Superior temporal gyrus (tissue), 1 donor: Measurements from ENCODE around the gene TTC3.
"Not testable (repeated sequence)": the region's sequence is repeated elsewhere in the genome, so short reads cannot be mapped to it uniquely, and the experiment has no call there.

Source experiments
- DNase-seq: peaks from one replicate; pipeline ENCODE4 v3.0.0-alpha.2; 2016; ENCODE audit errors: extremely low spot score

TTC3 gene, protein sequence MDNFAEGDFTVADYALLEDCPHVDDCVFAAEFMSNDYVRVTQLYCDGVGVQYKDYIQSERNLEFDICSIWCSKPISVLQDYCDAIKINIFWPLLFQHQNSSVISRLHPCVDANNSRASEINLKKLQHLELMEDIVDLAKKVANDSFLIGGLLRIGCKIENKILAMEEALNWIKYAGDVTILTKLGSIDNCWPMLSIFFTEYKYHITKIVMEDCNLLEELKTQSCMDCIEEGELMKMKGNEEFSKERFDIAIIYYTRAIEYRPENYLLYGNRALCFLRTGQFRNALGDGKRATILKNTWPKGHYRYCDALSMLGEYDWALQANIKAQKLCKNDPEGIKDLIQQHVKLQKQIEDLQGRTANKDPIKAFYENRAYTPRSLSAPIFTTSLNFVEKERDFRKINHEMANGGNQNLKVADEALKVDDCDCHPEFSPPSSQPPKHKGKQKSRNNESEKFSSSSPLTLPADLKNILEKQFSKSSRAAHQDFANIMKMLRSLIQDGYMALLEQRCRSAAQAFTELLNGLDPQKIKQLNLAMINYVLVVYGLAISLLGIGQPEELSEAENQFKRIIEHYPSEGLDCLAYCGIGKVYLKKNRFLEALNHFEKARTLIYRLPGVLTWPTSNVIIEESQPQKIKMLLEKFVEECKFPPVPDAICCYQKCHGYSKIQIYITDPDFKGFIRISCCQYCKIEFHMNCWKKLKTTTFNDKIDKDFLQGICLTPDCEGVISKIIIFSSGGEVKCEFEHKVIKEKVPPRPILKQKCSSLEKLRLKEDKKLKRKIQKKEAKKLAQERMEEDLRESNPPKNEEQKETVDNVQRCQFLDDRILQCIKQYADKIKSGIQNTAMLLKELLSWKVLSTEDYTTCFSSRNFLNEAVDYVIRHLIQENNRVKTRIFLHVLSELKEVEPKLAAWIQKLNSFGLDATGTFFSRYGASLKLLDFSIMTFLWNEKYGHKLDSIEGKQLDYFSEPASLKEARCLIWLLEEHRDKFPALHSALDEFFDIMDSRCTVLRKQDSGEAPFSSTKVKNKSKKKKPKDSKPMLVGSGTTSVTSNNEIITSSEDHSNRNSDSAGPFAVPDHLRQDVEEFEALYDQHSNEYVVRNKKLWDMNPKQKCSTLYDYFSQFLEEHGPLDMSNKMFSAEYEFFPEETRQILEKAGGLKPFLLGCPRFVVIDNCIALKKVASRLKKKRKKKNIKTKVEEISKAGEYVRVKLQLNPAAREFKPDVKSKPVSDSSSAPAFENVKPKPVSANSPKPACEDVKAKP (N-terminal part only)

DNA sequence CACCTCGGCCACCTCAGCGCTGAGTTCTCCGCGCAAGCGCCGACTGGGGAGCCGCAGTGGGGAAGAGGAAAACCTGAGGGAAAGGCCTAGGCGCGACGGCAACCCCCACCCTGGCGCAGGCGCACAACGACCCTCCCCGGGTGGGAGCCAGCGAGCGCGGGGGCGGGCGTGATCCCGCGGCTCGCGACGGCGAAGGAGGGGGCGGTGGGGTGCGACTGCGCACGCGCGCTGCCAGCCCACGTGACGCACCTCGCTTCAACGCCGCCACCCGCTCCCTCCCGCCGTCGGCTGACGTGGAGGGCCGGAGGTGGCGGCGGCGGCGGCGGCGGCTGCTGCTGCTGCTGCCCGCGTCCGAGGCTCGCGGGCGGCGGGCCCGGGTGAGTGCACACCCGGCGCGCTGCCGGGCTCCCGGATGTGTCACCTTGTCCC, at the start of gene TTC3, which contains the start of gene PIGP:
Gene TTC3, plus strand, starts transcription at position 267 of the 429 bp plus-strand sequence. CDS start 14,004 bp downstream, outside the sequence.
Gene PIGP, minus strand, starts transcription at position 84 of the 429 bp plus-strand sequence. CDS start 556 bp downstream, outside the sequence.
- peak; percentile 94 for DNase-seq

DNA sequence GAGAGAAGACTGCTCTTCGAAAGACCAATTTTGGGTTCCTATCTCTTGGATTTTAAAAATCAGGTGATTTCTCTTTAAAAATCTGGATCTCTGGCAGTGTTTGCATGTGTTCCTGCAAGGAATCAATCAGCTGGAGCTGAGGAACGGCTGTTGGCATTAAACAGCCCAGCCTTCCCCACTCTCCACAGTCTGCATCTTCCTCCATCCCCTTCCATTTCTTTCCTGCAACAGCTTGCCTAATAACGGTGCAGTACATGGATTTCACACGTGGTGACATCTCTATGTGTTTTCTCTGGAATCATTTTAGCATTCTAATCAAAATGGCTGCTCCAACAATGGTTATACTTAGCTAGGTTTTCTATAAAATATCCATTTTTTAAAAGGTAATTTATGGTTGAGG, 46.6 kb upstream of the TTC3 start:
- no peak for DNase-seq

DNA sequence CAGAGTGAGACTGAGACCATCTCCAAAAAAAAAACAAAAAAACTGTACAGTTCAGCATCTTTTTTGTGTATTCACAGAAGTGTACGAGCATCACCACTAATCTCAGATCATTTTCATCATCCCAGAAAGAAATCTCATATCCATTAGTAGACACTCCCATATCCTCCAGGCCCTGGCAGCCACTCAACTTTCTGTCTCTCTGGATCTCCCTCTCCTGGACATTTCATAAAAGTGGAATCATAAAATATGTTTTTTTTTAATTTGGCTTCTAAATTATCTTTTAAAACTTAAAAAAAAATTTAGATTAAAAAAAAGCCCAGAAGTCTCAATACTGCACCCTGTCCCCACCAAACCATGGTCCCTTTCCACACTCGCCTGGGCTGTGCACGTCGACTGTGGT, 44.5 kb upstream of the TTC3 start:
- DNase-seq = no peak

DNA sequence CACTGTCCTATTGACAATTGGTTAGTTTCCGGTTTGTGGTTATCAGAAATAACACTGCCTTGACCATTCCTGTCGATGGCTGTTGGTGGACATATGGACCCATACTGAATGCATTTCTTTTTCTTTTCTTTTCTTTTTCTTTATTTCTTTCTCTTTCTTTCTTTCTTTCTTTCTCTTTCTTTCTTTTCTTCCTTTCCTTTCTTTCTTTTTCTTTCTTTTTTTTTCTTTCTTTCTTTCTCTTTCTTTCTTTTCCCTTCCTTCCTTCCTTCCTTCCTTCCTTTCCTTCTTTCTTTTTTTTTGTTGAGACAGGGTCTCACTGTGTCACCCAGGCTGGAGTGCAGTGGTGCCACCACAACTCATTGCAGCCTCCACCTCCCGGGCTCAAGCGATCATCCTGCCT, 42.2 kb upstream of the TTC3 start:
- no peak for DNase-seq

DNA sequence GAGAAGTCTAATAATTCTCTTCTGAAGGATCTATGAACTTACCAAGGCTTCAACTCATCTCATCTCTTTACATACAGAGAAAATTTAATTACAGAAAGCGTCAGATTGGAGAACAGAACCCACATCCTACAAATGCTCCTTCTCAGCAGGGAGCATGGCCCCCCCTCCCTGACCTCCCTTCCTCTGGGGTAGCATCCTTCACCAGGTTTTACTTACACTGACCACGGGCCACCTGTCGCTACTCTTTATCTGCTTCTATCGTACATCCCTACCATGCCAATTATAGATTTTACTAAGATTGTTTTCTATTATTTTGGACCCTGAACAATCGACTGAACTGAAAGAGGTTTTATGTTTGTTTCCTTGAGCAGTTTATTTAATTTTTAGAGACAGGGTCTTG, 40.8 kb upstream of the TTC3 start:
- no peak for DNase-seq

DNA sequence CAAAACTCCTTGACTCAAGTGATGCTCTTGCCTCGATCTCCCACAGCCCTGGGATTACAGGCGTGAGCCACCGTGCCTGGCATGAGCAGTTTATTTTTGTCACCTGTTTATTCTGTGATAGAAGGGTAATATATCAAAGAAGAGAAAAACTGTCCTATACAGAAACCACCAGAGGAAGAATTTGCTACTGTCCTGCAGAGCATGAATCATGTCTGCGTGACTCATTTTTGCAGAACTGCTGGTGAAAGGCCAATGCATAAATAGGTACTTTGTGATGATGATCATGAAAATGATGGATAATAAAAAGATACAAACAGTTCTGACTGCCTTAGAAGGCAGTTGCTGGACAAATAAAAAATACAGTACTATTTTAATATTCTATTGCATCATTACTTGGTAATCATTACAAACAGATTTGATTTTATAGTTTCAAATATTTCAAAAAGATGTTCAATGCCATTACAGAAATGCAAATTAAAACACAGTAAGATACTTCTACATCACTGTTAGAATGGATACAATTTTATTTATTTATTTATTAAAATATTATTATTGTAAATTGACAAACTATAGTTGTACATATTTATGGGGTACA, 40.1 kb upstream of the TTC3 start:
- DNase-seq = peak; percentile 50

DNA sequence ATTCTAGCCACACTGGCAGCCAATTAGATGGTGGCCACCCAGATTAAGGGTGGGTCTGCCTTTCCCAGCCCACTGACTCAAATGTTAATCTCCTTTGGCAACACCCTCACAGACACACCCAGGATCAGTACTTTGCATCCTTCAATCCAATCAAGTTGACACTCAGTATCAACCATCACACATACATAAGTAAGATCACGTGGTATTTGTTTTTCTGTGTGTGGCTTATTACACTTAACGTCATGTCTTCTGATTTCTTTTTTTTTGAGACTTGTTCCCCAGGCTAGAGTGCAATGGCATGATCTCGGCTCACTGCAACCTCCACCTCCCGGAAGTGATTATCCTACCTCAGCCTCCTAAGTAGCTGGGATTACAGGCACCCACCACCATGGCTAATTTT, 38.7 kb upstream of the TTC3 start:
- DNase-seq = not testable (repeated sequence)

DNA sequence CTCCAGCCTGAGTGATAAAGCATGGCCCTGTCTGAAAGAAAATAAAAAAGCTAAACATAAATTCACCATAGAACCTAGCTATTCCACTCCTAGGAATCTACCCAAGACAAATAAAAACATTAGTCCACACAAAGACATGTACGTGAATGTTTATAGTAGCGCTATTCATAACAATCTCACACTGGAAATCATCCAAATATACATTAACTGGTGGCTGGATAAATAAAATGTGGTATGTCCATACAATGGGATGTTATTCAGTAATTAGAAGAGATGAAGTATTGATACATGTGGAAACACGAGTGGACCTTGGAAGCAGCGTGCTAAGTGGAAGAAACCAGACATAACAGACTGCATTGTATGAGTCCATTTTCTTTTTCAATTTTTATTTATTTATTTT, 36.9 kb upstream of the TTC3 start:
- DNase-seq = no peak

DNA sequence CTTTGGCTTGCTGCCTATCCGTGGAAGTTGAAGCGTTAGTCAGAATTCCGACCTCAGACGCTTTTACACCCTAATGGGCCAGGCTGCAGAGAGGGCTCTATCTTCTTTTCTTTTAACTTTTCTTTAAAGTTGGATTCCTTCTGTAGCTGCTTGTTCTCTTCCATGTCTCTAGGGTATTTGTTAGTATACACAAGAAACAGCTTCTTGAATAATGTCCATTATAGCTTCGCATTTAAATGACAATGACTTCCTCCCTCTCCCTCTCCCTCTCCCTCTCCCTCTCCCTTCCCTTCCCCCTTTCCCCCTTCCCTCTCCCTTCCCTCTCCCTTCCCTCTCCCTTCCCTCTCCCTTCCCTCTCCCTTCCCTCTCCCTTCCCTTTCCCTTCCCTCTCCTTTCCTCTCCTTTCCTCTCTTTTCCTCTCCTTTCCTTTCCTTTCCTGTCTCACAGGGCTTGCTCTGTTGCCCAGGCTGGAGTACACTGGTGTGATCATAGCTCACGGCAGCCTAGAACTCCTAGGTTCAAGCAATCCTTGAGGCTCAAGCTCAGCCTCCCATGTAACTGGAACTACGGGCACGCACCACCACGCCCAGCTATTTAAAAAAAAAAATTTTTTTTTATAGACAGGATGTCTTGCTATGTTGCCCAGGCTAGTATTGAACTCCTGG, 33.5 kb upstream of the TTC3 start:
- no peak for DNase-seq

DNA sequence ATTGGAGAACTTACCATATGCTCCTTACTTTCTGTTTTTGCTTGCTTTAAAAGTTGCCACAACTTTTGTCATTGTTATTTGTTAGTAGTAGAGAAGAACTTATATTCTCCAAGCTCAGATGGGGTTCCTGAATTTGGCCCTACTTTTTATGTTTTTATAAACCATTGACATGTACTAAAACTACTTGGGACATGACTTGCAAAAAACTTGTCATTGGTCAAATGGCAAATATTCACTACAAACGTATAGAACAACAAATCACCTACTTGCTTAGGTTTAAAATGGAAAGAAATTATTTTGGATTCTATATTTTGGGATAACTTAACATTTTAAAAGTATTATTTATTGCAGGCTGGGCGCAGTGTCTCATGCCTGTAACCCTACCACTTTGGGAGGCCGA, 32.8 kb upstream of the TTC3 start:
- DNase-seq = no peak

DNA sequence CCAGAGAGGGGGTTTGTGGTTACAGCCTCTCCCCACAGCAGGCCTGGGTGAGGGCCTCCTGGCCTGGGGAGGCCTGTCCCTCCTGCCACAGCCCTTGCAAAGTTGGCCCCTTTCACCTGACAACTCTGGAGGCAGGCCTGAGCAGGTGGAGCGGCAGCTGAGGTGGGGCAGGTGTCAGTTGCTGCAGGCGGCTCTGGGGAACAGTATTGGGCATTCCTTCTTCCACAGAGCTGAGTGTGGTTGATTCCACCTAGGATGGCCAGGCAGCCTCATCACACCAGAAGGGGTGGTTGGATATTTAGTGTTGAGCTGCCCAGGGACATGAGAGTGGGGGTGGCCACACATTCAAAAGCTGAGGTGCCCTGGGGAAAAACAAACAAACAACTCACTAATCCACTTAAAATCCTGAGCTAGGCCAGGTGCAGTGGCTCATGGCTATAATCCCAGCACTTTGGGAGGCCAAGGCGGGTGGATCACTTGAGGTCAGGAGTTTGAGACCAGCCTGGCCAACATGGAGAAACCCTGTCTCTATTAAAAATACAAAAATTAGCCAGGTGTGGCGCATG, 31.3 kb upstream of the TTC3 start:
- DNase-seq = no peak

DNA sequence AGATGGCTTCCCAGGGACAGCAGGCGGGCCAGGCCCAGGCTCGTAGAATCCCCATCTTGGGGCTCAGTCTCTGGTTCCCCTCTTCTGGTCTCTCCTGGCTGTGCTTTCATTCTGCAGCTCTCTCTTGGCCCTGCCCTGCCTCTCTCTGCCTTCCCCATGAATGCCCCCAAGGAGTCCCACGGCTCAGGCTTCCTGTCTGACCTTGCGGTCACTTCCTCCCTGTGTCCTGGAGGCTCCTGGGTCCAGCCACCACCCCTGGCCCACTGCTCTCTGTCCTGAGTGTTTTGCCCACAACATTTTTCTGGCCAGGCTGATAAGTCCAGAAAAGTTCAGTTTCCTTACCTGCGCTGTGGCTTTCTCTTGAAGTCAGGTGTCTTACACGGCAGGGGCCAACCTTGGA, 29.2 kb upstream of the TTC3 start:
- no peak for DNase-seq

DNA sequence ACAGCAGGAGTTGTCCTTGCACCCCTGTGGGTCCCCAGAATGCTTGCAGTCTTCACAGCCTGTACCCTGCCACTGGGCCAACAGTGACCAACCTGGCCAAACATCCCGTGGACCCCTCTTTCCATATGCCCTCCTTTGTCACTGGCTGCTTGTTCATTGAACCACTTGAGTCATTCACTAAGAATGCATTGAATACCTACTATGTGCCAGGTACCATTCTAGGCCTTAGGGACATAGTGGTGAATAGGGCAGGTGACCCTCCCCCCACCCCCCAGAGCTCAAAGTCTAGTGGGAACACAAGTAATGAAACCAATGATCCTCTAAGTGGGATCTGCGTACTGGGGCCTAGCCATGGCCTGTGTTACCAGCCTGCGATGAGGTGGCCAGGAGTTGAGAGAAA, 28.4 kb upstream of the TTC3 start:
- no peak for DNase-seq

DNA sequence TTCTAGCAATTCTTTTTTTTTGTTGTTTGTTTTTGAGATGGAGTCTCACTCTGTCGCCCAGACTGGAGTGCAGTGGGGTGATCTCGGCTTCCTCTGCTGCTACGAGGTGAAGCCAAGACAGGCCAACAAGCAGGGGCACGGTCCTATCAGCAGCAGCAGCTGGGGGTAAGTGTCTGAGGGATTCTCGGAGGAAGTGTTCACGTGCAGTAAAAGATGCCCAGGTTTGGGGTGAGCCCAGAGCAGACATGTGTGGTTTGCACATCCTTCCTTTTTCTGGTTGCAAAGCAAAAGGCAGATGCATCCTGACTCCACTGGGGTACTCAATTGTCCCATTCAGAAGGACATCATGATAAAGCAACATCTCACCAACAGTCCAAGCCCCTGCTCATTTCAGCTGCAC, 27.9 kb upstream of the TTC3 start:
- DNase-seq = no peak

DNA sequence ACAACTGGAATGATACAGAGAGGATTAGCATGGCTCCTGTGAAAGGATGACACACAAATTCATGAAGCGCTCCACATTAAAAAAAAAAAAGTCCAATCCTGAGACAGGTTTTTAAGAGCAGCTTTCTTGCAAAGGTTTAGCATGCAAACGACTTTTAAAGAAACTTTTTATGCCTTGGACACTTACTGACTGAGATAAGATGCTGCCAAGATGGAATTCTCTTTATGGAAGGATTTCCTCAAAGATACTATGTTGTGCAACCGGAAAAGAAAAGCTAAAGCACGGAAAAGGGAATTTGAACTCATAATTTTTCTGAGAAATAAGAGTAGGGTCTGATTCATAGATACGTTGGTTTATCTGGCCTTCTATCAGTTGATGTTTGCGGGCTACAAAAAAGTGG, 27.5 kb upstream of the TTC3 start:
- no peak for DNase-seq

DNA sequence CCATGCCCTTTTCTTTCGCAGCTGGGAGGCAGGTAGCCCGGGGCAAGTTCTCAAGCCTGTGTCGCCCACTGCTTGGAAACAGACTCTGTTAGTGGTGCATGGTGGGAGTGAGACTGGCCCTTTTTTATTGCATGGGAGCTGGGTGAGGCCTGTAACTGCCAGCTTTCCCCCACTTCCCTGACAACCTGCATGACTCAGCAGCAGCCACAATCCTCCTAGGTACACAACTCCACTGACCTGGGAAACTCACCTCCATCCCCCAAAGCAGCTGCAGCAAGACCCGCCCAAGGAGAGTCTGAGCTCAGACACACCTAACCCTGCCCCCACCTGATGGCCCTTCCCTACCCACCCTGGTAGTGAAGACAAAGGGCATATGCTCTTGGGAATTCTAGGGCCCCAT, 26.0 kb upstream of the TTC3 start:
- no peak for DNase-seq

DNA sequence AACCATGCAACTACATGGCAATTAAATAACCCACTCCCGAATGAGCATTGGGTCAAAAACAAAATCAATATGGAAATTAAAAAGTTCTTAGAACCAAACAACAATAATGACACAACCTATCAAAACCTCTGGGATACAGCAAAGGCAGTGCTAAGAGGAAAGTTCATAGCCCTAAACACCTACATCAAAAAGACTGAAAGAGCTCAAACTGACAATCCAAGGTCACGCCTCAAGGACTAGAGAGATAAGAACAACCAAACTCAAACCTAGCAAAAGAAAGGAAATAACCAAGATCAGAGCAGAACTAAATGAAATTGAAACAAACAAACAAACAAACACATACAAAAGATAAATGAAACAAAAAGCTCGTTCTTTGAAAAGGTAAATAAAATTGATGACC, 23.3 kb upstream of the TTC3 start:
- not testable (repeated sequence) for DNase-seq

DNA sequence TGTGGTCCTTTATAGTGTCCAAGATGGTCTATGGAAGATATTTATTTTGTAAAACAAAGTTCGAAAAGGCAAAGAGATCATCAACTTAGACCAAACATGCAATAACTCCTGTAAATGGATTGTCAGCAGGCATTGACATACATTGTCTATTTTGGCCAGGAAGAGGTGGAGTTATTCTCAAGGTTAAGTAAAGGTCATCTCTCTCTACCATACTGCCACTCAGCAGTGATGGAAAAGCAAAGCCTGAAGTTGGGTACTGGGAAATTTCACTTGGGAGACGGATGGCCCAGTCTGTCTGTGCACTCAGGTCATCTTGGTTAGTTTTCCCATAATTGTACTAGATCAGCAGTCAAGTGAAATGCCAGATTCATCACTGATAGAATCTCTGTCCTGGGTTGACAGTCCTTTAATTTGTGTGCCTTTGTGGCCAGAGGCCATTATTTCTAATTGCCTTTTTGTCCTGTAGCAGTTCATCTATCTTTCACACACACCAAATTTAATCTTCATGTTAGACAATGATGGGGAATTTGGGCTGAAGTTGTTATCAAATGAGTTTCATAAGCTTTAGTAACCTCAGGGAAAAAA, 17.7 kb upstream of the TTC3 start:
- DNase-seq = no peak

DNA sequence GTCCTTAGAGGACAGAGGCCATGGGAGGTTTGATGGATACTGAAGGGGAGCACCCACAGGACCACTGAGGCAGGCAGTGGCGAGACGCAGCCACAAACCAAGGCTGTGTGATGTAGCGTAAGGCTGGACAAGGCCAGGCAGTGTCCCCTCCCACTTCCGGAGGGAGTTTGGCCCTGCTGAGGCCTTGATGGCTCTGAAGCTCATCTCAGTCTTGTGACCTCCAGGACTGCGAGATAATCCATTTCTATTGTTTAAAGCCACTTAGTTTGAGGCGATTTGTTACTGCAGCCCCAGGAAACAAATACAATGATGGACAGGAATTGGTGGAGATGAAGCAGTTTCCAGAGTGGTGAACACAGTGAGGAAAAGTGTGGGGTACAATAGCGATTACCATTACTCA, 15.4 kb upstream of the TTC3 start:
- no peak for DNase-seq

DNA sequence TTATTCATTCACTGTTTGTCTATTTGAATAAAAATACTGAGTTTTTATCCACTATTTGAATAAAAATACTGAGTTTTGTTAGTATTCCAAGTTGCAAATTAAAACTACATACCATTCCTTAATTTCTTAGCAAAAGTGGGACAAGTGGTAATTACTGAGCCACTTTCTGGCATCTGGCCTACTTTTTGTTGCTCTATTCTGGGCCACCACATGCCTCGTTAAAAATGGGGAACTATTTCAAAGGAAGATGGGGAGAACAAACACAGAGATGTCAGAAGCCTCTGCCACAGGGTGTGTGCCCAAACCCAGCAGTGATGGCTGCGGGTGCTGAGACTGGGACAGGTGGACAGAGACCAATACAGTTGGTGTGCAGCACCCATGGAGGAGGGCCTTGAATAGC, 14.8 kb upstream of the TTC3 start:
- no peak for DNase-seq
